CD1c-positive myeloid dendritic cell (primary cell): ENCODE data around the gene GNG7.
"Not testable (repeated sequence)": the region's sequence is repeated elsewhere in the genome, so short reads cannot be mapped to it uniquely, and the experiment has no call there.

Source experiments
- DNase-seq: peaks from one replicate; pipeline ENCODE4 v3.0.0-alpha.2; 2016; ENCODE audit errors: extremely low spot score

The GNG7 gene

DNA sequence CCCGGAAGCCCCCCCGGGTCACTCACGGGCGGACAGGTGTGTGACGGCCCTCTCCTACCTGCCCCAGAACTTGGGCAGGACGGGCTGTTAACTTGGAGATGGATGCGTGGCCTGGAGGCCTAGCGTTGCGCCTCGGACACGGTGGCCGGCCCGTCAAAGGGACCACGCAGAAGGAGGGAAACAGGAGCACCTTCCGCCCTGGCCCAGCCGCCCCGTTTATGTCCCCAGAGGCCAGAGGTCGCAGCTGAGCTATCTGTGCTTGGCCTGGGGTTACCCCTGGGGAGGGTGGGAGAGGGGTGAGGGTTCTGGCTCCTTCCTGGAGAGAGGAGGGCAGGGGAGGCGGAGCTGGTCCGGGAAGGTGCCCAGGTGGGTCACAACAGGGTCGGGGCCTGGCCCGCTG, 190.9 kb downstream of the GNG7 start:
- no peak for DNase-seq

DNA sequence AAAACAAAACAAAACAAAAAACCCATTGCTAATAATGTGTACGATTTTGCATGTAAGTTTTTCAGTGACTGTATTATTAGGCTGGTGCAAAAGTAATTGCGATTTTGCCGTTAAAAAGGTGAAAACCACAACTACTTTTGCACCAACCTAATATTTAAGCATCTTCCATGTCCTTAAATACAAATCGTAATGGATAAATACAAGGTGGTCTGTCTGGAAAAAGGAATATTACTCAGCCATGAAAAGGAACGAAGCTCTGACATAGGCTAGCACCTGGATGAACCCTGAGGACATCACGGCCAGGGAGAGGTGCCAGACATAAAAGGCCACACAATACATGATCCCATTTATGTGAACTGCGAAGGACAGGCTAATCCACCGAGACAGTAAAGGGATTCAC, 193.4 kb downstream of the GNG7 start:
- no peak for DNase-seq

DNA sequence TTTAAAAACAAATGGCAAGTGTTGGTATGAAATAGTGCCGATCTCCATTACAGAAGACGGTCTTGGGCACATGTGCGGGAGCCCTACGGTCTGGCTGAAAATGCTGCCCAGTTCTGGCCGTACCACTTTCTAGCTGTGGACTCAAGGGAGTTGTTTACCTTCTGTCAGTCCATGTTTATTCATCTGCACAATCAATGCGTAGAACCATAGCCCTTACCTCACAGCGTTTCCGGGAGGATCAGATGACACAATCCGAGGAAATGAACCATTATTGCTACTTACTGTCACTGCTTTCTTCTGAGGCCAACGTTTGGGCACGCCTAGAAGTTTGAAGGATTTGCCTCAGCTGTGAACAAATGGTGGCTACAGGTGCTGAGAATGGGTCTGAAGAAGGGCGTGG, 195.4 kb downstream of the GNG7 start:
- DNase-seq, result peak; percentile 43

DNA sequence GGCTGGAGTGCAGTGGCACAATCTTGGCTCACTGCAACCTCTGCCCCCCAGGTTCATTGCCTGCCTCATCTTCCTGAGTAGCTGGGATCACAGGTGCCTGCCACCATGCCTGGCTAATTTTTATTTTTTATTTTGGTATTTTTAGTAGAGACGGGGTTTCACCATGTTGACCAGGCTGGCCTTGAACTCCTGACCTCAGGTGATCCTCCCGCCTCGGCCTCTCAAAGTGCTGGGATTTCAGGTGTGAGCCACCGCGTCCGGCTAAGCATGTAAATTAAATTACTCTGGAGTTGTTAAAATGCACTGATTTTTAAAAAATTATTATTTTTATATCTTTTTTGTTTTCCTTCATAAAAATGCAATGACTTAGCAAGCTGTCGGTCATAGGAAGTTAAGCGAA, 195.8 kb downstream of the GNG7 start:
- DNase-seq, result not testable (repeated sequence)

DNA sequence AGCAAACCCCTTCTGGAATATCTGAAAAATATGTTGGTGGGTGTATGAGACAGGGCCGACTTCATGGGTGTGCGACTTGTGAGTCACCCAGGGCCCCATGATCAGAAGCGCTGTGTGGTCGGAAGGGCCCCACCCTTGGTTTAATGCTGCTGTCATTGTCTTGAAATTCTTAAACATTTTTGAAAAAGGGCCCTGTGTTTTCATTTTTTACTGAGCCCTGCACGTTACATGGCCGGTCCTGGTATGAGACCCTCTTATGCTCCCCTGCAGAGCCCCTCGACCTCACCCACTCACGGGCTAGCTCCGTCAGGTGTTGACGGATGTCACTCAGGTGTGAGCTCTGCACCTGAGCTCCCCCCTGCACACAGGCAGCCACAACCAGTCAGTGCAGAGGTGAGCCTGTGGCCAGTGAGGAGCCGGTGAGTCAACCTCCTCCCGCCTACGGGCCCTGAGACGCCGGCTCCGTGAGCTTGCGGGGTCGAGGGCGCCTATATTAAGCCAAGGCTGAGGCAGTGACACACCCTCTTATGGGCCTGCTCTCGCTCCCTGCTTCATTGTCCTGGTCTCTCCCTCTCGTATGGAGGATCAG, 198.9 kb downstream of the GNG7 start:
- DNase-seq, result peak; percentile 55

DNA sequence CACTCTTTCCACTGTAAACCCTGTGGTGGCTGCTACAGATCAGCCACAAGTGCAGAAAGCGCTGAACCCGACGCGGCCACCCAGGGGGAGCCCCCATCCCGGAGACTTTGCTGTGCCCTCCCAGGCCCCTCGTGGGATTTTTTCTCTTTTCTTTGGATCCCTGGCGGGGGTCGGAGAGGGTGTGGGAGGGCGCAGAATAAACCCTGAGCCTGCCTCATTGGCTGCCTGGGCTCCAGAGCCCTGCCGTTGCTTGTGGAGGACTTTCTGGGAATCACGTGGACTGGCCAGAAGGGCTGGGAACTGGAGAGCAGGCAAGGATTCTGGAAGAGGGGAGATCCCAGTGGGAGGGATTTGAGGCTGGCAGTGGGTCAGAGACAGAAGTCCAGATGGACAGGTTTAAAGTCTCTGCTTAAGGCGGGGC, 201.6 kb downstream of the GNG7 start:
- no peak for DNase-seq

DNA sequence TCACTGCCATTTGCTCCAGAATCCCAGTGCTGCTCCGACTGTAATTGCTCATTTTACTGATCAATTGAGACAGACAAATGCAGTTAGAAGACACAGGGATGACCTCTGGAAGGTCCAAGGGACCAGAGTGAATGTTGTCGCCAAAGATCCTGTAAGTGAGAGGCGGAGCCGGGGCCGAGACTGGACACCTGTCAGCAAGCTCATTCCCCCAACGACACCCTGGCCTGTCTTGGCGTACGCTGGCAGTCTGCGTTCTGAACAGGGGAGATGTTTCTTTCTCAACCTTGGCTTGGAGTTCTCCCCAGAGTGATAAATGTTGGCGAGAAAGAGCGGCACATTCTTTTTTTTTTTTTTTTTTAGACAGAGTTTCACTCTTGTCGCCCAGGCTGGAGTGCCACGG, 202.3 kb downstream of the GNG7 start:
- DNase-seq, result no peak

DNA sequence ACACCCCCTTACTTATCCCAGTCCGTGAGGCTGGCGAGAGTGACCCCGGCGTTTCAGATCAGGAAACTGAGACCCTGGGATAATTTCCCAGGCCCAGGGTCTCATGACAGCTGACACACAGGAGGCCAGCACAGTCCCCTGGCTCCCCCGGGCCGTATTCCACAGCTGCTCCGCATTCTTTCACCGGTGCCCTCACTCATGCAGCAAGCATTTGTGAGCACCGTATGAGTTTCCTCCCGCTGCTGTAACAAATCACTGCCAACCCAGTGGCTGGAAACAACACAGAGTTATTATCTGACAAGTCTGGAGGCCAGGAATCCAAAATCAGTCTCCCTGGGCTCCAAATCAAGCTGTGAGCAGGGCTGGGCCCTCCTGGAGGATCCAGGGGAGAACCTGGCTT, 205.3 kb downstream of the GNG7 start:
- DNase-seq, result no peak

DNA sequence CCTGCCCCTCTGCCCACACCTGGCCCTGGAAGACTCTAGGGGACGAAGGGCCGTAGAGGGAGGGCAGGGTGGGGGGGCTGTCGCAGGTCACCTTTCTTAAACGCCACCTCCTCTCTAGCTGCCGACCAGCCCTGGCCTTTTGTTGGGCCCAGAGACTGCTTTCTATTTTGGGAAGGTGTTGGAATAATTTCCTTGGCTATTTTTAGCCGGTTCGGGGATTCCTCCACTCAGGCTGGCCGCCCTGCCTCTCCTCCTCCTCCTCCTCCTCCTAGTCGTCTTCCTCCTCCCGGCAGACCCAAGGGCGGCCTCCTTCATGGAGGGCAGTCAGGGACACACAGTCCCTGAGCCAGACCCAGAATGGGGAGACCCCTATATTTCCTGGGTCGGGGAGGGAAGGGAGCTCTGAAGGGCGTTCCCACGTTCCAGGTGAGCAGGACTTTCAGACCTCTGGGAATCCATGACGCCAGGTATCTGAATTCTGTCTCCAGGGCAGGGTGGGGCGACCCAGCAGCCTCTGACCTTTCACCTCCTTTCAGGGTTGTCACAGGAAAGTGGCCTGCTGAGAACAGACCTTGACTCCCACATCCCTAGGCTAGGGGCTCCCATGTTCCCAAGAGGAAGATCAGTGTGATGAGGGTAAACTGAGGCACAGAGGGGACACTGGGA, 206.7 kb downstream of the GNG7 start:
- peak; percentile 15 for DNase-seq

DNA sequence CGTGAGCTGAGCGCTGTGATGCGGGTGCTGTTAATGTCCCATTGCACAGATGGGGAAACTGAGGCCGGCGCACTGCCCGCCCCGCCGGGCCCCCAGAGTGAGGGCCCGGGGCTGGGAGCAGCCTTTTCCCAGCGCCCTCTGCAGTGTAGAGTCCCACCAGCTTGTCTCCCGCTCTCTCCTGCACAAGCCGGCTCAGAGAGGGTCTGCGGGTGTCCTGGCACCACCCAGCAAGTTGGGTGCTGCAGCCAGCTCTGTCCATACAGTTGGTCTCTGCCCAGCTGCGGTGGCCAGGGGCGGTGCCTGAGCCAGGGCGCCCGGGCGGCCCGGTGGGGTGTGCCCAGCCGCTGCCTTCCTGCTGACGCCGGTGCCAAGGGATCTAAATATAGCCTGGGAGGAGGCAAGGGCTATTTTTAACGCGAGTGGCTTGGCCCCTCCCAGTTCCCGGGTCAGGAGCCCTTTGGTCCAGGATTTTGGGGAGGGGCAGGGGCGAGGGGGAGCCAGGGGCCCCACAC, 207.3 kb downstream of the GNG7 start:
- DNase-seq, result peak; percentile 70

DNA sequence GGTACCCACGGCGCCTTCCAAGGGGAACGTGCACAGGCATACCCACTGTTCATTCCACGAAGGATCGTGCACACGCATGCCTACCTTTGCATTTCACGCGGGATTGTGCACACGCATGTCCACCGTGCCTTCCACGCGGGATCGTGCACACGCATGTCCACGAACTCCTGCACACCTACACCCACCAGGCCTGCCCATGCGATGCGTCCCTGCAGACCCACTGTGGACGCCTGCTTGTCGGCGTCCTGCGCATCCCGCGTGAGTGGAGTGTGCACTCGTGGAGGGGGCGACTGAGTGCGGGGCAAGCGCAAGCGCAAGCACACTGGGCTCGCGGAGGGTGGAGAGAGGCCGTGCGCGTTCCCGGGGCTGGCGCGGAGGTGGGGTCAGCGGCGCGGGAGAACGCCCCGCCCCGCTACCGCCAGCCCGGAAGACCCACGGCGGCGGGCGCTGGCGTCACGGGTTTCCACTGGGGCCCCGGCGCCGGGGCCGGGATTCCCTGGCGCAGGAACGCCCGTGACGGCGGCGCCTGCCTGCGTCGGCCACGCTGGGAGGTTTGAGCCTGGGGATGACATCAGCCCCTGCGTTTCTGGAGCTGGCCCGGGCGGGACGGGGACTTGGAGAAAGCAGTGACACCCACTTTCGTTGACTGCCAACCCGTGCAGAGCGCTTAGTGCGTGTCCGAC, 207.9 kb downstream of the GNG7 start:
- peak; percentile 92 for DNase-seq

DNA sequence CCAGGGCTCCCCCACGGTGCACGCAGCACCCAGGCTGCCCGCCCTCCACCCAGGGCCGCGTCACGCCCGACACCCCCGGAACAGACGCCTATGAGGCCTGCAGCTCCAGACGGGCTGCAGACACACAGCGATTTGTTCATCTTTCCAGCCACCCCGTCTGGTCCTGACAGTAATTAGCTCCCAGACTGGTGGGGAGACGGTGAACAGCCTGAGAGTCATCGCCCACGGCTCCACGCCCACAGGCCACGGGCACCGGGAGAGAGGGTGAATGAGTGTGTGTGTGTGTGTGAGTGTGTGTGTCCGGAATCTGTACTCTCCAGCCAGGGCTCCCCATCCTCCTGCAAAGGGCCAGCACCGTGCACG, 208.4 kb downstream of the GNG7 start:
- DNase-seq, result peak; percentile 26

DNA sequence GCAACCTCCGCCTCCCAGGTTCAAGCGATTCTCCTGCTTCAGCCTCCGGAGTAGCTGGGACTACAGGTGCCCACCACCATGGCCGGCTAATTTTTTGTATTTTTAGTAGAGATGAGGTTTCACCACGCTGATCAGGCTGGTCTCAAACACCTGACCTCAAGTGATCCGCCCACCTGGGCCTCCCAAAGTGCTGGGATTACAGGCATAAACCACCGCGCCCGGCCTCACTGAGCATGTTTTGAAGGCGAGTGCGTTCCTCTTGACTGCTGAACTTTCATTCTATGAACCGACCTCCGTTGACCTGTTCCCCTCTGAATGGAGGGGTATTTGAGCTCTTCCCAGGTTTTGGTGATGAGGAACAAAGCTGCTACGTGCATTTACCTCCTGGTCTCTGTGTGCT, 209.0 kb downstream of the GNG7 start:
- DNase-seq, result not testable (repeated sequence)

DNA sequence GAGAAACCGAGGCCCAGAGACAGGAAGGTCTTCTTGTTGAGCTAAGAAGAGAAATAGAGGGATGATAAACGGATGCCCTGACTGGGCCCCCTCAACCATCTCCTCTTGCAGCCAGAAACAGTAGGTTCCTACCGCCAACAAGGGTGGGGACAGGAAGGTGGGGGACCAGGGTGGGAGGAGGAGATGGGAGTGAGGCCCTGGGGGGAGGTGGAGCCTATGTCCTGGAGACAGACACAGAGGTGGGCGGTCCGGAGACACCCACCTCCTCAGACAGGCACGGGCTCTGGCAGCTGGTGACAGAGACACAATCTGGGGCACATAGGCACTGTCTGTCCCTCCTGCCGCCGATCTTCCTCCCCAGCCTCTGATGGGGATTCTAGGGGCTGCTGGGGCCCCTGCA, 209.6 kb downstream of the GNG7 start:
- DNase-seq, result no peak

DNA sequence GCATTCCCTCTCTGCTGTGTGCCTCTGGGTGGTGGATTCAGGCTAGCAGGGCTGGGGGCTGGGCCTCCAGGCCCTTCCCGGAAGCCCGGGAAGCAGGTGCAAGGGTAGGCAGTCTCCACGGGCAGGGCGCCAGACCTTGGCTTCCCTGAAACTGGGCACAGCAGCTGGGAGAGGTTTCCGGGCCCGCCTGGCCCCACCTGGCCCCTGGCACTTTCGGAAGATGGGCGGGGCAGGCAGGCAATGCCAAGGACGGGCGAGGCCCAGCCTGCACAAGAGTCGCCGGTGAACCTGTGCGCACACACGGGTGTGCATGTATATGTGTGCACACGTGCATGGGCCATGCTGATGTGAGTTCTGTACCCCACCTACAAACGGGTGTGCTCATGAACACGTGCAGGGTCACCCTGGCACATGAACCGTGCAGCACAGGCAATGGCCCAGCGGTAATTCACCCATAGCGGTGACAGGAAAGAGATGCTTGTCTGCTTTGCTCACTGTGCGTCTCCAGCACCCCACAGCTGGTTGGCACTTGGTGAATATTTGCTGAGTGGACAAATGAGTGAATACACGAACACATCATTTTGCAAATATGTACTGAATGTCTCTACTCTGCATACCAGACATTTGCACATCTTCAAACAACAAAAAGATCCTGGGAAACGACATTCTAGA, 211.2 kb downstream of the GNG7 start:
- DNase-seq, result no peak

DNA sequence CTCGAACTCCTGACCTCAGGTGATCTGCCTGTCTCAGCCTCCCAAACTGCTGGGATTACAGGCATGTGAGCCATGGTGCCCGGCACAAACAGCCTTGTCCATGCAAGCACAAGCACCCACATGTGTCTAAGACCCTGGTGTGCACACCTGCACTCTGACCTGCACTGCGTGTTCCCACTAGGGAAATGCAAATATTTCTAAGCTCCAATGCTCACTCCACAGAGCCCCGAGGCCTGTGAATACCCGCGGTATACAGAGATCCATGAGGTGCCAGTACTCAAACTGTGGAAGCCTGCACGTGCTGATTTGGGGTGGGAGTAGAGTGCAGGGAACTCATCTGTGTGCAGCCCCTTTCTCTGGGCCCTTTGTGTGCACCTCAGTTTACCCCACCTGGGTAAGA, 211.8 kb downstream of the GNG7 start:
- no peak for DNase-seq

DNA sequence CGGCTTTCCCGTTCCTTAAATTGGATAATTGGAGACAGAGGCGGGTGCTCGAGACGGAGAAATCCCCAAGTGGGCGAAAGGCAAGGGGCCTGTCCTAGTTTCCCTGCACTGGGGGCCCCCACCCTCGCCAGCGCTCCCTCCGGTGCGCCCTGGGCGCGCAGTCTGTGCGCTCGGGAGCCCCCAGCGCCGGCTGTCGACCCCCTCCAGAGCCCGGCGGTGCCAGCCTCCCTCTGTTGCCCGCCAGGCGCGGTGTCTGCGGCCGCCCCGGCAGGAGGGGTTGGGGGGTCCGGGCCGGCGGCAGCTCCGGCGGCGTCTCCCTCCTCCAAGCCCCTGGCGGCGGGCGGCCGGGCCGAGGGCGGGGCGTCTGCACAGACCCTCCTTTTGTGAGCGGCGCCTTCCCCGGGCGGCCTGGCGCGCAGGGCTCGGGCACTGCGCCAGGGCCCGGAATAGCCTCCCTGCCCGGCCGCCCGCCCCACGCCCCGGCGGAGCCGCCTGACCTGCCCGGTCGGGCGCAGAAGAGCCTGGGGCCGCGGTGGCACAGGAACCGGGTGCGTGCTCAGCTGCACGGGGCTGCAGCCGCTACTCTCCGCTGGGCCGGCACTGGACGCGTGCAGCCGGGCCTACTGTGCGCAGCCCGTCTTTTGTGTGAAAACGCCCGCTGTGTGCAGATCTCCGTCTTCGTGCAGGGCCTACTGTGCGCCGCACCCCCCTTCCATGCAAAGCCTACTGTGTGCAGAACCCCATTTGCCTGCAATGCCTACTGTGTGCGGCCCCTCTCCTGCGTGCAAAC, 213.4 kb downstream of the GNG7 start:
- peak; percentile 42 for DNase-seq

DNA sequence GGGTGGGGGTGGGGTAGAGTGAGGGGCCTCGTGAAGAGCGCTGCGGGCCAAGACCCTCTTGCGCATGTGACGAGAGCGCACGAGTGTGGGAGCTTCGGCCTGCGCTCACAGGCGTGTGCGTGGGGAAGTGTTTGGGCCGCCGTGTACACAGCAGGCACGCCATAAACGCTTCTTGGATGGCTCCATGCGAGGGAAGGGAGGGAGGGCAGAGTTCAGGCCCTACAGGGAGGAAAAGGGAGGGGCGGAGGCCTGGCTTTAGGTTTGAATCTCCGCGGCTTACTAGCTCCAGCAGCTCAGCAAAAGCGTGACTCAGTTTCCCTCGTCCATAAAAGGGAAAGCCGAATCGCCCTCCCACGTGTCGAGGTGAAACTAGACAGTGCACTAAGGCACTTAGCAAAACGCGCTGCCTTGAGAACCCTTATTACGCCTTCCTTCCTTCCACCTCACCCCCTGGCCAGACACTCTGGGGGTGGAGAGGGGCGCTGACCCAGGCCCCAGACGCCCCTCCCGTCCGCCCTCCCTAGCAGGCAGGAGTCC, 214.0 kb downstream of the GNG7 start:
- no peak for DNase-seq

DNA sequence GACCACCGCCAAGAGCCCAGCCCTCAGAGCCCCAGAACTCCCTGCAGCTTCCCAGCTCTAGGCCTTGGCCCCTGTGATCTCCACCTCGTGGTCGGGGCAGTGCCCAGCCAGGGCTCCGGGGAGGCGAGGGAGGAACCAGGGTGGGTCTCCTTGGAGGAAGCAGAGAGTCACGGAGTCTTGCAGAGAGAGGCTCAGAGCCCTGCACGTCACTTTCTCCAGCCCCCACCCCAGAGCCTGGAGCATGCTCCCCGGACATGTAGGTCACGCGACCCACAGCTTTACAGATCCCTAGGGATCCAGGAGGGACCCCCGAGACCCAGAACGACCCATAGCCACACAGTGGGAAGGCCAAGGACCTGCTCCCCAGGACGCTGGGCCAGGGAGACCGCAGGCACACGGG, 214.7 kb downstream of the GNG7 start:
- DNase-seq, result peak; percentile 45

DNA sequence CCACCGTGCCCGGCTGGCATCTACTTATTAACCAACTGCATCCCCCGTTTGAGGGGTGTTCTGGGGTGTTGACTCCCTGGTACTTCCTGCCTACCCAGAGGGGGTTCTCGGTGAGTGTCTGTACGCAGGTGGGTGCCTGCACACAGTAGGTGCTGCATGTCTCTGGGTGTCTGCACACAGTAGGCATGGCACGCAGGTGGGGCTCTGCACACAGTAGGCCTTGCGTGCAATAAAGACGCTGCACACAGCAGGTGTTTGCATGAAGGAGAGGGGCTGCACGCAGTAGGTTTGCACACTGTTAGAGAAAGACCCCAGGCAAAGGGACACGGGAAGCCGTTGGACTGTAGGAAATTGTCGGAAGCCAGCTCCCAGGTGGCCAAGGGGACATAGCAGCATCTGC, 215.4 kb downstream of the GNG7 start:
- no peak for DNase-seq

DNA sequence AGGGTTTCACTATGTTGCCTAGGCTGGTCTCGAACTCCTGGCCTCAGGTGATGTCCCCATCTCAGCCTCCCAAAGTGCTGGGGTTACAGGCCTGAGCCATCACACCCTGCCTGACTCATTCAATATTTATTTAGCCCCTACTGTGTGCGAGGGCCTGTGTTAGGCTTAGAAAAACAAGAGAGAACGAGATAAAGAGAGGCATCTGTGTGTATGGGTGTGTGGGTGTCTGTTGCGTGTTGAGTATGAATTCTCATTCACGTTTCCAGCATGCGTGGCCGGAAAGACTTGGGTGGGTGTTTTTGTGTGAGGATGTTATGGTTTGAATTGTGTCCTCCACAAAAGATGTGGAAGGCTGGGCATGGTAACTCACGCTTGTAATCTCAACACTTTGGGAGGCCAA, 217.1 kb downstream of the GNG7 start:
- DNase-seq, result no peak
